HepG2 (cell line): Measurements from ENCODE around the gene MED13. TPM values are rescaled to one million over a fixed set of nuclear protein-coding genes. Genes with fewer than 3 reads are reported as not detected.

Experiments
- BCL3 ChIP-seq: sonication (generic); formaldehyde crosslinking; IDR thresholded peaks from 2 replicates; pipeline ENCODE4 v1.5.1; 2020; ENCODE audit warnings: mild to moderate bottlenecking, missing genetic modification reagents, moderate library complexity
- KDM3A ChIP-seq: IDR thresholded peaks from 2 replicates; pipeline ENCODE4 v1.6.1; 2018; ENCODE audit warnings: low read depth, missing compliant biosample characterization
- MIER2 ChIP-seq: IDR thresholded peaks from 2 replicates; pipeline ENCODE4 v1.6.1; 2016; ENCODE audit warnings: missing biosample characterization, missing genetic modification reagents
- RBM39 ChIP-seq: fragments of 200-400 bp; formaldehyde crosslinking; IDR thresholded peaks from one replicate; pipeline ENCODE4 v1.6.1; 2018; ENCODE audit warnings: antibody characterized with exemption, mild to moderate bottlenecking, low read depth, low read length; ENCODE audit not compliant: poor library complexity, severe bottlenecking
- RFX3 ChIP-seq: IDR thresholded peaks from 2 replicates; pipeline ENCODE4 v1.6.1; 2016; ENCODE audit warnings: missing biosample characterization, missing genetic modification reagents
- SOX6 ChIP-seq, 2 experiments: fragments of 450-650 bp in 1 of 2; sonication (generic) in 1 of 2; formaldehyde crosslinking in 1 of 2; IDR thresholded peaks; 2 replicates each; pipeline versions ENCODE4 v1.4.0 to v1.6.1; 2017 to 2020; ENCODE audit warnings: antibody characterized with exemption in 1 of 2, mild to moderate bottlenecking in 1 of 2, missing genetic modification reagents in 1 of 2
- SP140L ChIP-seq: sonication (generic); formaldehyde crosslinking; IDR thresholded peaks from 2 replicates; pipeline ENCODE4 v1.4.0; 2020; ENCODE audit warnings: missing genetic modification reagents, borderline replicate concordance
- YEATS4 ChIP-seq: sonication (generic); formaldehyde crosslinking; IDR thresholded peaks from 2 replicates; pipeline ENCODE4 v1.4.0; 2020; ENCODE audit warnings: missing genetic modification reagents, borderline replicate concordance
- ZFP36L1 ChIP-seq: sonication (generic); formaldehyde crosslinking; IDR thresholded peaks from 2 replicates; pipeline ENCODE4 v1.8.0; 2022; ENCODE audit warnings: mild to moderate bottlenecking, missing genetic modification reagents, moderate library complexity
- ZNF124 ChIP-seq: sonication (generic); formaldehyde crosslinking; IDR thresholded peaks from 2 replicates; pipeline ENCODE4 v1.4.0; 2020; ENCODE audit warnings: missing genetic modification reagents
- ZNF274 ChIP-seq: sonication (generic); formaldehyde crosslinking; IDR thresholded peaks from 2 replicates; pipeline ENCODE4 v1.5.1; 2020; ENCODE audit warnings: mild to moderate bottlenecking, missing genetic modification reagents
- ZNF776 ChIP-seq: sonication (generic); formaldehyde crosslinking; IDR thresholded peaks from 2 replicates; pipeline ENCODE4 v1.4.0; 2020; ENCODE audit warnings: mild to moderate bottlenecking, missing genetic modification reagents
- polyA plus RNA-seq, 8 experiments: library from polyadenylated mRNA; depleted of rRNA in 3 of 8; stranded (reverse) in 7 of 8; unstranded in 1 of 8; fragments of >200 nt; fragmentation: Illumina TruSeq in 4 of 8; extraction: Trizol in 4 of 8; gene quantifications; 2 replicates each; pipeline versions ENCODE4 v1.2.1 to v1.2.3, GENCODE V29; 2011 to 2016; ENCODE audit warnings: low read depth in 4 of 8, missing spikeins in 1 of 8, mixed read lengths in 1 of 8; ENCODE audit not compliant: insufficient read depth in 1 of 8
- total RNA-seq, 5 experiments: library from RNA; depleted of rRNA; stranded (reverse); fragments of >200 nt; fragmentation: Illumina TruSeq; extraction: Trizol; gene quantifications; 2 replicates each; pipeline ENCODE4 v1.2.3, GENCODE V29; 2016; ENCODE audit warnings: low read depth in 1 of 5
- TF ChIP-seq, protein P1 (sequence below): sonication (generic); formaldehyde crosslinking; IDR thresholded peaks from 2 replicates; pipeline ENCODE4 v1.4.0; 2020; ENCODE audit warnings: low read depth, mild to moderate bottlenecking, missing genetic modification reagents
- TF ChIP-seq, protein P2 (sequence below): sonication (generic); formaldehyde crosslinking; conservative IDR thresholded peaks from 2 replicates; pipeline ENCODE4 v1.4.0; 2020; ENCODE audit warnings: missing genetic modification reagents
- TF ChIP-seq, protein P3 (sequence below): sonication (generic); formaldehyde crosslinking; IDR thresholded peaks from 2 replicates; pipeline ENCODE4 v1.5.0; 2020; ENCODE audit warnings: mild to moderate bottlenecking, missing genetic modification reagents, borderline replicate concordance
- TF ChIP-seq, protein P4 (sequence below): sonication (generic); formaldehyde crosslinking; IDR thresholded peaks from 2 replicates; pipeline ENCODE4 v1.4.0; 2020; ENCODE audit warnings: missing genetic modification reagents

Gene MED13
- total and polyA plus RNA-seq, 2 of the 13 experiments (the other 11 are each of a cell fraction or from before 2014, with no cell fraction given): 27.4 to 69.1 TPM

DNA sequence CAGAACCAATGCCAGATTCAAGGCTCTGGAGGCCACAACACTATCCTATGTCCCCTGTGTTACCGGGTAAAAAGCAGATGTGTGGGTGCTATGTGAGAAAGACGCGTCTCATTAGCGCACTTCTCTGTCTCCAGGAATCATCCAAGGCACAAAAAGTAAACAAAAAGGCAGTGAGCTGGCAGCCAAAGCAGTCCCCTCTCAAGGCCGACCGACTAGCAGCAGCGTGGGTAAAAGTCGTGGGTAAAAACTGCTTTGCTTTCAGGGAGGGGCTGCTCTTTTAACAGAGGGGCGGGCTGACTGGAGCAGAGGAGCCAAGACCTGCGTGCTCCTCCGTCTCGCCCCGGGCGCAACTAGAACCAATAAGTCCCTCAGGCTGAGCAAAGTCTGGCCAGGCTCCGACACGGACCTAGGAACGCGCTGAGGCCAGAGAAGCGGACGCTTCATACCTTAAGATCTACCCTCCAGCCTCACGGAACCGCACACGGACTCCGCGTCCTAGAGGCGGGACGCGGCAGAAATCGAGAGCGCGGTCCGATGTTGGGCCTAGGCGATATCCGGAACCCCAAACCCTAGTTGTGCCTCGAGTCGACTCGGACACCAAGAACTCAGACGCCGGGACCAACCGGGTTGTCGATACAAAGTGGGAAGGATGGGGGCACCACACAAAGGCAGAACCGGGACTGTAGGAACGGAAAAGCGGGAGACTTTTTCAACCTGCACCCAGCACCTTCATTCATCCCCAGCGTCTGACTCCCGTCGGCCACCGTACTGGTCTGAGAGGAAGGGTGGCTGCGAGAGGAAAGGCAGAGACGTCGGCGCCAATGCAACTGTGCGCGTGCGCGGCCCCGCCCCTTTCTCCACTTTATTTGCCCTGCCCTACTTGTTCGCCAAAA lies 137.6 kb downstream of the MED13 start, which contains the start of gene INTS2 (continued):
- no peak for TF ChIP-seq SOX6 (IDR thresholded peaks at IDR 0.05)
- TF ChIP-seq SOX6 (CRISPR knock-in tag; IDR thresholded peaks at IDR 0.05): peak; percentile 63; the same call in 1 of the 2 replicates
- TF ChIP-seq YEATS4: peak; percentile 80; the same call in 1 of the 2 replicates
- peak; percentile 91 for TF ChIP-seq BCL3 (CRISPR knock-in tag)
- TF ChIP-seq, protein P1, sequence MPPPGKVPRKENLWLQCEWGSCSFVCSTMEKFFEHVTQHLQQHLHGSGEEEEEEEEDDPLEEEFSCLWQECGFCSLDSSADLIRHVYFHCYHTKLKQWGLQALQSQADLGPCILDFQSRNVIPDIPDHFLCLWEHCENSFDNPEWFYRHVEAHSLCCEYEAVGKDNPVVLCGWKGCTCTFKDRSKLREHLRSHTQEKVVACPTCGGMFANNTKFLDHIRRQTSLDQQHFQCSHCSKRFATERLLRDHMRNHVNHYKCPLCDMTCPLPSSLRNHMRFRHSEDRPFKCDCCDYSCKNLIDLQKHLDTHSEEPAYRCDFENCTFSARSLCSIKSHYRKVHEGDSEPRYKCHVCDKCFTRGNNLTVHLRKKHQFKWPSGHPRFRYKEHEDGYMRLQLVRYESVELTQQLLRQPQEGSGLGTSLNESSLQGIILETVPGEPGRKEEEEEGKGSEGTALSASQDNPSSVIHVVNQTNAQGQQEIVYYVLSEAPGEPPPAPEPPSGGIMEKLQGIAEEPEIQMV (CRISPR knock-in tag): peak; percentile 91
- TF ChIP-seq SP140L: peak; percentile 88; the same call in 1 of the 2 replicates
- TF ChIP-seq, protein P2, sequence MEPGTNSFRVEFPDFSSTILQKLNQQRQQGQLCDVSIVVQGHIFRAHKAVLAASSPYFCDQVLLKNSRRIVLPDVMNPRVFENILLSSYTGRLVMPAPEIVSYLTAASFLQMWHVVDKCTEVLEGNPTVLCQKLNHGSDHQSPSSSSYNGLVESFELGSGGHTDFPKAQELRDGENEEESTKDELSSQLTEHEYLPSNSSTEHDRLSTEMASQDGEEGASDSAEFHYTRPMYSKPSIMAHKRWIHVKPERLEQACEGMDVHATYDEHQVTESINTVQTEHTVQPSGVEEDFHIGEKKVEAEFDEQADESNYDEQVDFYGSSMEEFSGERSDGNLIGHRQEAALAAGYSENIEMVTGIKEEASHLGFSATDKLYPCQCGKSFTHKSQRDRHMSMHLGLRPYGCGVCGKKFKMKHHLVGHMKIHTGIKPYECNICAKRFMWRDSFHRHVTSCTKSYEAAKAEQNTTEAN: 0 out of 2 replicates have a peak, but pooled peaks have one; percentile 39
- TF ChIP-seq ZFP36L1 (CRISPR knock-in tag): 0 out of 2 replicates have a peak, but pooled peaks have one; percentile 34
- peak; percentile 88; the same call in 1 of the 2 replicates for TF ChIP-seq ZNF274 (CRISPR knock-in tag)
- peak; percentile 43; the same call in 1 of the 2 replicates for TF ChIP-seq RFX3
- peak; percentile 97 for TF ChIP-seq RBM39
- TF ChIP-seq KDM3A (CRISPR knock-in tag): peak; percentile 94
- TF ChIP-seq ZNF124 (CRISPR knock-in tag): no peak; the same call in 1 of the 2 replicates
- peak; percentile 65 for TF ChIP-seq MIER2 (CRISPR knock-in tag)
- TF ChIP-seq ZNF776 (CRISPR knock-in tag): peak; percentile 55; the same call in 1 of the 2 replicates
- TF ChIP-seq, protein P3, sequence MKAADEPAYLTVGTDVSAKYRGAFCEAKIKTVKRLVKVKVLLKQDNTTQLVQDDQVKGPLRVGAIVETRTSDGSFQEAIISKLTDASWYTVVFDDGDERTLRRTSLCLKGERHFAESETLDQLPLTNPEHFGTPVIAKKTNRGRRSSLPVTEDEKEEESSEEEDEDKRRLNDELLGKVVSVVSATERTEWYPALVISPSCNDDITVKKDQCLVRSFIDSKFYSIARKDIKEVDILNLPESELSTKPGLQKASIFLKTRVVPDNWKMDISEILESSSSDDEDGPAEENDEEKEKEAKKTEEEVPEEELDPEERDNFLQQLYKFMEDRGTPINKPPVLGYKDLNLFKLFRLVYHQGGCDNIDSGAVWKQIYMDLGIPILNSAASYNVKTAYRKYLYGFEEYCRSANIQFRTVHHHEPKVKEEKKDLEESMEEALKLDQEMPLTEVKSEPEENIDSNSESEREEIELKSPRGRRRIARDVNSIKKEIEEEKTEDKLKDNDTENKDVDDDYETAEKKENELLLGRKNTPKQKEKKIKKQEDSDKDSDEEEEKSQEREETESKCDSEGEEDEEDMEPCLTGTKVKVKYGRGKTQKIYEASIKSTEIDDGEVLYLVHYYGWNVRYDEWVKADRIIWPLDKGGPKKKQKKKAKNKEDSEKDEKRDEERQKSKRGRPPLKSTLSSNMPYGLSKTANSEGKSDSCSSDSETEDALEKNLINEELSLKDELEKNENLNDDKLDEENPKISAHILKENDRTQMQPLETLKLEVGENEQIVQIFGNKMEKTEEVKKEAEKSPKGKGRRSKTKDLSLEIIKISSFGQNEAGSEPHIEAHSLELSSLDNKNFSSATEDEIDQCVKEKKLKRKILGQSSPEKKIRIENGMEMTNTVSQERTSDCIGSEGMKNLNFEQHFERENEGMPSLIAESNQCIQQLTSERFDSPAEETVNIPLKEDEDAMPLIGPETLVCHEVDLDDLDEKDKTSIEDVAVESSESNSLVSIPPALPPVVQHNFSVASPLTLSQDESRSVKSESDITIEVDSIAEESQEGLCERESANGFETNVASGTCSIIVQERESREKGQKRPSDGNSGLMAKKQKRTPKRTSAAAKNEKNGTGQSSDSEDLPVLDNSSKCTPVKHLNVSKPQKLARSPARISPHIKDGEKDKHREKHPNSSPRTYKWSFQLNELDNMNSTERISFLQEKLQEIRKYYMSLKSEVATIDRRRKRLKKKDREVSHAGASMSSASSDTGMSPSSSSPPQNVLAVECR (CRISPR knock-in tag): peak; percentile 97
- TF ChIP-seq, protein P4, sequence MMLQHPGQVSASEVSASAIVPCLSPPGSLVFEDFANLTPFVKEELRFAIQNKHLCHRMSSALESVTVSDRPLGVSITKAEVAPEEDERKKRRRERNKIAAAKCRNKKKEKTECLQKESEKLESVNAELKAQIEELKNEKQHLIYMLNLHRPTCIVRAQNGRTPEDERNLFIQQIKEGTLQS: peak; percentile 34; the same call in 1 of the 2 replicates
